Measurements from ENCODE around the gene BCL2L2. TPM values are rescaled to one million over a fixed set of nuclear protein-coding genes. Genes with fewer than 3 reads are reported as not detected.
"Not testable (repeated sequence)": the region's sequence is repeated elsewhere in the genome, so short reads cannot be mapped to it uniquely, and the experiment has no call there.

The BCL2L2 gene, protein sequence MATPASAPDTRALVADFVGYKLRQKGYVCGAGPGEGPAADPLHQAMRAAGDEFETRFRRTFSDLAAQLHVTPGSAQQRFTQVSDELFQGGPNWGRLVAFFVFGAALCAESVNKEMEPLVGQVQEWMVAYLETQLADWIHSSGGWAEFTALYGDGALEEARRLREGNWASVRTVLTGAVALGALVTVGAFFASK
- total RNA-seq = 20.8 and 26.4 TPM in 2 replicates
- polyA plus RNA-seq = 4.3 and 6.5 TPM in 2 replicates

DNA sequence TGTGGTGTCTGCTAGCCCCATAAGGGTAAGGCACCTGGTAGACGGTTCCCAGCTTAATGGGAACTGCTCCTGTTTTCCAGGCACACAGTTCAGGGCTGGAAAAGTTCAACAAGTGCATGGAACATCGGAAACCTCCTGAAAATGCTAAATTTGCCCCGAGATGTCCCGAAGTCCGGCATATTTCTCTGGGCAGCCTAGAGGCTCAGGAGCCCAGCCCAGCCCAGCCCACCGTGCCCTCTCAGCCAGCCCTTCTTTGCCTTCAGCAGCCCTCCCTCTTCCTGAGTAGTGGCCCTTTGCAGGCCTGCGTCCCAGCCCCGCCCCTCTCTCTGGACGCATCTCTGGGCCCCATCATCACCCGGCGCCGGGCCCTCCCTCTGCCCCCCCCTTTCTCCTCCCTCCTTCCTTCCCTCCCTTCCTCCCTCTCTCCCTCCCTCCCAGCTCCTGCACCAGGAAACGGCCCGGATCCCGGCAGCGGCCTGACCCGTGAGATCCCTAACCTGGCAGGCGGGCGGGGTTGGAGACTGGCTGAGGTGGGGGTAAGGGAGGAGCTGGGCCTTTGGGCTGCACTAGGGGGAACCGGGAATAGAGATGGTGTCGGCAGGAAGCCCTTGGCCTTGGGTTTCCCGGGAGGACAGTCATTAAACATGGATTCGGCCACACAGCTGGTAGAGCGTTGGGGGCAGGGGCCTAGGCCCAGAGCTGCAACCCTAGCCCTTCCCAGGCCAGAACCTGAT lies at the start of gene BCL2L2:
Gene BCL2L2, plus strand, starts transcription at position 422 of the 734 bp plus-strand sequence. CDS start 935 bp downstream, outside the sequence.
- Histone ChIP-seq H3K4me1 (ENCODE audit: insufficient read depth) (peaks cover 22% of the 10 kb centered on the region), H3K36me3 (replicated peaks; ENCODE audit: insufficient read depth, low read depth) (no peaks in the 10 kb centered on the region), H3K27me3 (no peaks in the 10 kb centered on the region), H3K9me2 (replicated peaks; ENCODE audit: insufficient read depth) (no peaks in the 10 kb centered on the region), H3K4me3 (peak within 1 kb of the TSS; percentile 88), H3K27ac (peak within 1 kb of the TSS; percentile 97), H3K79me2 (peaks cover 56% of the 10 kb centered on the region), H3K9me3 (ENCODE audit: low read depth) (no peaks in the 10 kb centered on the region), H2AFZ (peak within 1 kb of the TSS; percentile 59), H3K4me2 (peak within 1 kb of the TSS; percentile 97), H4K20me1 (ENCODE audit: insufficient read depth, poor library complexity, severe bottlenecking) (no peaks in the 10 kb centered on the region)
- DNase-seq (ENCODE audit: low spot score) = peak; percentile 96
- under 1% methylated on average over 17 of the region's 24 CpGs for WGBS (ENCODE audit: low lambda C conversion rate, missing lambda C conversion rate)
- no peak for TF ChIP-seq EZH2phosphoT487 (IDR thresholded peaks at IDR 0.05; ENCODE audit: low read depth, severe bottlenecking, unreplicated experiment)
- TF ChIP-seq EZH2 (IDR thresholded peaks at IDR 0.05; ENCODE audit: borderline replicate concordance) = no peak
- TF ChIP-seq, protein P1, sequence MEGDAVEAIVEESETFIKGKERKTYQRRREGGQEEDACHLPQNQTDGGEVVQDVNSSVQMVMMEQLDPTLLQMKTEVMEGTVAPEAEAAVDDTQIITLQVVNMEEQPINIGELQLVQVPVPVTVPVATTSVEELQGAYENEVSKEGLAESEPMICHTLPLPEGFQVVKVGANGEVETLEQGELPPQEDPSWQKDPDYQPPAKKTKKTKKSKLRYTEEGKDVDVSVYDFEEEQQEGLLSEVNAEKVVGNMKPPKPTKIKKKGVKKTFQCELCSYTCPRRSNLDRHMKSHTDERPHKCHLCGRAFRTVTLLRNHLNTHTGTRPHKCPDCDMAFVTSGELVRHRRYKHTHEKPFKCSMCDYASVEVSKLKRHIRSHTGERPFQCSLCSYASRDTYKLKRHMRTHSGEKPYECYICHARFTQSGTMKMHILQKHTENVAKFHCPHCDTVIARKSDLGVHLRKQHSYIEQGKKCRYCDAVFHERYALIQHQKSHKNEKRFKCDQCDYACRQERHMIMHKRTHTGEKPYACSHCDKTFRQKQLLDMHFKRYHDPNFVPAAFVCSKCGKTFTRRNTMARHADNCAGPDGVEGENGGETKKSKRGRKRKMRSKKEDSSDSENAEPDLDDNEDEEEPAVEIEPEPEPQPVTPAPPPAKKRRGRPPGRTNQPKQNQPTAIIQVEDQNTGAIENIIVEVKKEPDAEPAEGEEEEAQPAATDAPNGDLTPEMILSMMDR (IDR thresholded peaks at IDR 0.05; ENCODE audit: poor library complexity) = no peak

DNA sequence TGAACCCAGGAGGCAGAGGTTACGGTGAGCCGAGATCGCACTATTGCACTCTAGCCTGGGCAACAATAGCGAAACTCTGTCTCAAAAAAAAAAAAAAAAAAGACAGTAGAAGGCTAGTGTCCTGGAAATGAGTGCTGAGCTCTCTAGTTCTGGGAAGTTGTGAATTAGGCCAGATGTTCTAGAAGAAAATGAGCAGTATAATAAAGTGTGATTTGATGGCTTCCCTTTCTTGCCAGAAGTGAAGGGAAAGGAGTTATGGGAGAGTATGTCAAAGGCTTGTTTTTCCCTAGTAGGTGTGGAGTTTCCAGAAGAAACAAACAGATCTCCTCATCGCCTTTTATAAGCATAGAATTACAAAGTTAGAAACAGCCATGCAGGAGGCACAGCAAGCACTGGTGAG lies 48.4 kb upstream of the BCL2L2 start:
- WGBS (ENCODE audit: low lambda C conversion rate, missing lambda C conversion rate) = 84% methylated on average over 5 of the region's 5 CpGs
- no peaks in the 10 kb centered on the region for H3K27me3 ChIP-seq
- no peaks in the 10 kb centered on the region for H4K20me1 ChIP-seq (ENCODE audit: insufficient read depth, poor library complexity, severe bottlenecking)
- H3K36me3 ChIP-seq (replicated peaks; ENCODE audit: insufficient read depth, low read depth) = no peaks in the 10 kb centered on the region
- no peak overlapping the region for H3K4me3 ChIP-seq
- H3K79me2 ChIP-seq = no peaks in the 10 kb centered on the region
- H3K4me2 ChIP-seq = no peak overlapping the region
- peaks cover 3% of the 10 kb centered on the region for H3K4me1 ChIP-seq (ENCODE audit: insufficient read depth)
- H2AFZ ChIP-seq = no peak overlapping the region
- H3K27ac ChIP-seq = no peak overlapping the region
- H3K9me2 ChIP-seq (replicated peaks; ENCODE audit: insufficient read depth) = no peaks in the 10 kb centered on the region
- no peak for DNase-seq (ENCODE audit: low spot score)
- no peak for TF ChIP-seq EZH2phosphoT487 (IDR thresholded peaks at IDR 0.05; ENCODE audit: low read depth, severe bottlenecking, unreplicated experiment)
- TF ChIP-seq, protein P1 (IDR thresholded peaks at IDR 0.05; ENCODE audit: poor library complexity) = no peak
- no peak for TF ChIP-seq EZH2 (IDR thresholded peaks at IDR 0.05; ENCODE audit: borderline replicate concordance)
- no peaks in the 10 kb centered on the region for H3K9me3 ChIP-seq (ENCODE audit: low read depth)

DNA sequence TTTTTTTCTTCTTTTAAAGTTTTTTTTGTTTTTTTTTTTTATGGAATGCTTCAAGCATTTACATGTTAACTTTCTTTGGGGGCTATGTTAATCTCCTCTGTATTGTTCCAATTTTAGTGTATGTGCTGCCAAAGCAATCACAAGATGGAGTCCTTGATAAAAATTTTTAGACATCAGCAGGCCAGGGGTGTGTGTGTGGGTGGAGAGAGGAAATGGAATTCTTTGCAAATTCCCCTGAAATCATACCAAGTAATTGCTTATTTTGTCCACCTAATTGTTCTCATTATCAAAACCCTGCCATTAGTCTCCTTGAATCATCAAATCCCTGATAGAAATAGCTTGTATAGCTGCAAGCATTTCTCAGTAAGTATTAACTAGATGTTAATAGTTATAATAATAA lies 47.2 kb upstream of the BCL2L2 start:
- no peaks in the 10 kb centered on the region for H3K9me2 ChIP-seq (replicated peaks; ENCODE audit: insufficient read depth)
- TF ChIP-seq EZH2phosphoT487 (IDR thresholded peaks at IDR 0.05; ENCODE audit: low read depth, severe bottlenecking, unreplicated experiment) (no peak), EZH2 (IDR thresholded peaks at IDR 0.05; ENCODE audit: borderline replicate concordance) (no peak)
- TF ChIP-seq, protein P1 (IDR thresholded peaks at IDR 0.05; ENCODE audit: poor library complexity) = no peak
- no peak overlapping the region for H3K4me2 ChIP-seq
- H3K4me3 ChIP-seq = no peak overlapping the region
- H3K79me2 ChIP-seq = no peaks in the 10 kb centered on the region
- peaks cover 4% of the 10 kb centered on the region for H3K27me3 ChIP-seq
- H4K20me1 ChIP-seq (ENCODE audit: insufficient read depth, poor library complexity, severe bottlenecking) = no peaks in the 10 kb centered on the region
- no peak for DNase-seq (ENCODE audit: low spot score)
- H3K4me1 ChIP-seq (ENCODE audit: insufficient read depth) = peaks cover 3% of the 10 kb centered on the region
- no peak overlapping the region for H2AFZ ChIP-seq
- H3K27ac ChIP-seq = no peak overlapping the region
- H3K36me3 ChIP-seq (replicated peaks; ENCODE audit: insufficient read depth, low read depth) = no peaks in the 10 kb centered on the region
- H3K9me3 ChIP-seq (ENCODE audit: low read depth) = no peaks in the 10 kb centered on the region

DNA sequence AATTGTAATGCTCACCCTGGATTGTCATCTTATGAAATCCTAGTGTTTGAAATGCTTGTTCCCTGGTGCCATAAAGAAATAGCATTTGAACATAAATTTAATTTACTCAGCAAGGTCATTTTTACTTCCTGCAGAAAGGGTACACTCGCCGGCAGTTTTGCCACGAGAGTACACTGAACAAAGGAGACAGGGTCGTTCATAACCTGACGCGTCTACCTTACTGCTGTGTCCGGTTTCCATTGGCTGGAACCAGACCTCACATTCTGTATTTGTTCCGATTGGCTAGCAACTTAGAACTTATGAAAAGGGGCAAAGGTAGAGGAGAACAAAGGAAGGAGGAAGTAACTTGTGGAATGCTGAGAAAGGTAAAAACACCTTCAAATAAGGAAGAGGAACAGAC lies 45.8 kb upstream of the BCL2L2 start:
- not testable (repeated sequence) for H3K4me3 ChIP-seq
- peak overlapping the region; percentile 68 for H3K4me2 ChIP-seq

More for the DNA sequence above, 45.8 kb upstream of the BCL2L2 start:
- not testable (repeated sequence) for H3K9me2 ChIP-seq (replicated peaks; ENCODE audit: insufficient read depth); H3K9me3 ChIP-seq (ENCODE audit: low read depth); H3K36me3 ChIP-seq (replicated peaks; ENCODE audit: insufficient read depth, low read depth); H4K20me1 ChIP-seq (ENCODE audit: insufficient read depth, poor library complexity, severe bottlenecking); H3K4me1 ChIP-seq (ENCODE audit: insufficient read depth); H3K79me2 ChIP-seq; H3K27me3 ChIP-seq
- WGBS (ENCODE audit: low lambda C conversion rate, missing lambda C conversion rate) = 60% methylated on average over 8 of the region's 8 CpGs
- Histone ChIP-seq H2AFZ (peak overlapping the region; percentile 74), H3K27ac (peak overlapping the region; percentile 92)
- peak; percentile 24 for DNase-seq (ENCODE audit: low spot score)

All from hepatocyte (in vitro differentiated cells).